ENCODE measurements around the gene TMA7.

- no peak for TF ChIP-seq CTCF (conservative IDR thresholded peaks at IDR 0.05 in 1 of 2, IDR thresholded peaks at IDR 0.05 in 1 of 2; ENCODE audit: low read depth in 1 of 2, low read length in 2 of 2)
- no peak for TF ChIP-seq EZH2 (IDR thresholded peaks at IDR 0.05; ENCODE audit: low read length, missing control alignments)
These were observed 12.5 kb upstream of the TMA7 start for GRCh38 chr3:48427630-48427962.
